Neutrophil (primary cell): ENCODE data around the gene PDE9A.

ENCODE experiments used
- H3K27ac ChIP-seq: fragments of 200-600 bp; sonication (generic); 2 replicates; pipeline ENCODE4 v1.5.1; 2016; ENCODE audit warnings: mild to moderate bottlenecking, moderate library complexity
- H3K27me3 ChIP-seq: fragments of 200-600 bp; sonication (generic); 2 replicates; pipeline ENCODE4 v1.6.0; 2016; ENCODE audit warnings: mild to moderate bottlenecking
- H3K36me3 ChIP-seq: fragments of 200-600 bp; sonication (generic); 2 replicates; pipeline ENCODE4 v1.5.1; 2017
- H3K4me1 ChIP-seq, 2 experiments: fragments of 200-600 bp in 1 of 2; sonication (generic) in 1 of 2; 1 replicate in 1 of 2; 2 replicates in 1 of 2; pipeline versions ENCODE4 v1.5.1 to v1.6.1; 2013 to 2016; ENCODE audit warnings: low read depth in 1 of 2, low read length in 1 of 2, mild to moderate bottlenecking in 1 of 2, moderate library complexity in 1 of 2; ENCODE audit not compliant: control insufficient read depth in 1 of 2, insufficient read depth in 1 of 2
- H3K4me3 ChIP-seq, 2 experiments: fragments of 200-600 bp in 1 of 2; sonication (generic) in 1 of 2; 1 replicate in 1 of 2; 2 replicates in 1 of 2; pipeline ENCODE4 v1.5.1; 2013 to 2016; ENCODE audit warnings: low read depth in 1 of 2, low read length in 1 of 2, mild to moderate bottlenecking in 1 of 2, moderate library complexity in 1 of 2
- H3K9me3 ChIP-seq: fragments of 200-600 bp; sonication (generic); 2 replicates; pipeline ENCODE4 v1.5.1; 2016
- TF ChIP-seq, protein P1 (sequence below): fragments of 200-600 bp; sonication (generic); IDR thresholded peaks from 2 replicates; pipeline ENCODE4 v1.5.1; 2016; ENCODE audit warnings: antibody characterized with exemption

PDE9A gene

DNA sequence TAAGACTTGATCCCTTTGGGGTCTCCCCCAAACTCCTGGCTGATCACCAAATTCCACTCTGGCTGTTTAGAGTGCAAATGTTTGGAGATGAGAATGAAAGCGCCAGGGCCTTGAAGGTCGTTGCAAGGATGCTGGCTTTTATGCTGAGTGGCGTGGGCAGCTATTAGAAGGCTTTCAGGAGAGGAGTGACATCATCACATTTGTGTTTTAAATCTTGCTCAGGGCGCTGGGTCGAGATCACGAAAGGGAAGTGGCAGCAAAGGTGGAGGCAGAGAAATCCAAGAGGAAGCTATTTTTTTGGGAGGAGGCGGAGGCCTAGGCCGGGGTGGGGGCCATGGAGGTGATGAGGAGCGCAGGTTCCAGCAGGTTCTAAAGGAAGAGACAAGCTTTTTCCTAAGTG, 49.3 kb downstream of the PDE9A start:
- Histone ChIP-seq H3K4me3 (no peak overlapping the region), H3K27me3 (no peaks in the 10 kb centered on the region), H3K4me1 (no peaks in the 10 kb centered on the region), H3K27ac (no peak overlapping the region), H3K9me3 (no peaks in the 10 kb centered on the region), H3K36me3 (no peaks in the 10 kb centered on the region)
- TF ChIP-seq, protein P1, sequence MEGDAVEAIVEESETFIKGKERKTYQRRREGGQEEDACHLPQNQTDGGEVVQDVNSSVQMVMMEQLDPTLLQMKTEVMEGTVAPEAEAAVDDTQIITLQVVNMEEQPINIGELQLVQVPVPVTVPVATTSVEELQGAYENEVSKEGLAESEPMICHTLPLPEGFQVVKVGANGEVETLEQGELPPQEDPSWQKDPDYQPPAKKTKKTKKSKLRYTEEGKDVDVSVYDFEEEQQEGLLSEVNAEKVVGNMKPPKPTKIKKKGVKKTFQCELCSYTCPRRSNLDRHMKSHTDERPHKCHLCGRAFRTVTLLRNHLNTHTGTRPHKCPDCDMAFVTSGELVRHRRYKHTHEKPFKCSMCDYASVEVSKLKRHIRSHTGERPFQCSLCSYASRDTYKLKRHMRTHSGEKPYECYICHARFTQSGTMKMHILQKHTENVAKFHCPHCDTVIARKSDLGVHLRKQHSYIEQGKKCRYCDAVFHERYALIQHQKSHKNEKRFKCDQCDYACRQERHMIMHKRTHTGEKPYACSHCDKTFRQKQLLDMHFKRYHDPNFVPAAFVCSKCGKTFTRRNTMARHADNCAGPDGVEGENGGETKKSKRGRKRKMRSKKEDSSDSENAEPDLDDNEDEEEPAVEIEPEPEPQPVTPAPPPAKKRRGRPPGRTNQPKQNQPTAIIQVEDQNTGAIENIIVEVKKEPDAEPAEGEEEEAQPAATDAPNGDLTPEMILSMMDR: no peak

DNA sequence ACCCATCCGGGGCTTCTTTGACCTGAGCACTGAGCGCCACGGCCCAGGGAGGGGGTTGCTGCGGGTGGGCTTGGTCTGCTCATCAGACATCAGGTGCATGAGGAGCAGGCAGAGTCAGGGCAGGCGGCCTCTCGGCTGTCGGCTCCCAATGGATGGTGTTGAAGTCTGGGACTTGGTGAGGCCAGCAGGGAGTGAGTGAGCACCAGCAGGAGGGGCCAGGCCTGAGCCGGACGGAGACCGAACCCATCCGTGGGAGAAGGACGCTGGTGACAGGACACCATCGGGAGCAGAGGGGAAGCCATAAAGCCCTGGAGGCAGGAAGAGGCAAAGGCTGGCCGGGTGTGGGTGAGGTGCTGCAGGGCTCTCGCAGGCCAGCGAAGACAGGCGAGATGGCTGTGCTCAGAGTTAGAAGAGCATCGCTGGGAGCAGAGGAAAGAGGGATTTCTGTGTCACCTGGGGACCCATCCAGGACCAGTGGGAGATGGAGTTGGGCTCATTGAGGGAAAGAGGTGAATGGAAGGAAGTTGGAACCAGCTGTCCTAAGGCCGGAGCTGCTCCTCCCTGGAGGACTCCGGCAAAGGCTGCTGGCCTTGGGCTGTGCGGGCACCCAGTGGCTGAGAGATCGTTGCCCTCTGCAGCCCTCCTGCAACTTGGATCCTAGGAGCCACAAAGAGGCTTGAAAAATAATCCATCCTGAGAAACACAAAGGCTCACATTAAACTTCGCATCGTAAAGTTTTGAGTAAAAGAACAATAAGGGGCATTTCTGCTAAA, 49.9 kb downstream of the PDE9A start:
- Histone ChIP-seq H3K36me3 (no peaks in the 10 kb centered on the region), H3K27me3 (no peaks in the 10 kb centered on the region), H3K4me1 (no peaks in the 10 kb centered on the region), H3K27ac (no peak overlapping the region), H3K4me3 (no peak overlapping the region), H3K9me3 (no peaks in the 10 kb centered on the region)
- TF ChIP-seq, protein P1: no peak

DNA sequence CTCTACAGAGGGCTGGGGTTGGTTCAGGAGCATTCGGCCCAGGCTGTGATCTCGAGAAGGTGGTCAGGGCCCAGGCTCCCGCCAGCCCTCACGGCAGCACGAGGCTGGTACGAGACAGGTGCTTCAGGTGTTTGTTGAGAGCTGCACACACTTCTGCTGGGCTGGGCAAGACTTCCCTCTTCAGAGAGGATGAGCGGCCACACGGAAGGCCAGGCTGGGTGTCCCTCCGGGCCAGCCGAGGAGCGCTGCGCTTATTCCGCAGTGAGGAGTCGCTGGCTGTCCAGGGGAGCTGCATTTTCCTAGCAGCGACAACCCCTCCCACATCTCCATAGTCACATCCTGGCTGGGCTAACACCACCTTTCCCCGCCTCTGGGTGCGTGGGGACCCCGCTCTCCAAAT, 50.5 kb downstream of the PDE9A start:
- H3K27ac ChIP-seq: no peak overlapping the region
- H3K4me1 ChIP-seq: no peaks in the 10 kb centered on the region
- no peaks in the 10 kb centered on the region for H3K36me3 ChIP-seq
- no peaks in the 10 kb centered on the region for H3K27me3 ChIP-seq
- no peaks in the 10 kb centered on the region for H3K9me3 ChIP-seq
- TF ChIP-seq, protein P1: no peak
- no peak overlapping the region for H3K4me3 ChIP-seq

DNA sequence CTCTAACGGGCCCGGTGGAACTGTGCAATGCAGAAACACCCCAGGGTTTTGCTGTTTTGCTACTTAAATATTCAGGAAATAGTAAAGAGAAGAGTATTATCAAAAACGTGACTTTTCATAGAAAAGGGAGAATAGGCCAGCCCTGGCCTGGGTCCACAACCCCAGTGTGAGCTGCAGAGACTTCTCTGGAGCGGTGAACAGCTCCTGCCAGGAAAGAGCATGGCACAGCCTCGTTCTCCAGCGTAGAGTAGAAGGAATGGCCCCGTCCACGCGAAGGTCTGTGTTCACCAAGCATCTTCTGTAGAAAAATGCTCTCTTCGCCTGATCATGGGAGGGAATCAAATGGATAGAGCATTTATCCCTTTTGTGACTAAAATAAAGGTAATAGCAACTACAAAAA, 51.4 kb downstream of the PDE9A start:
- TF ChIP-seq, protein P1: no peak
- no peaks in the 10 kb centered on the region for H3K9me3 ChIP-seq
- H3K27ac ChIP-seq: no peak overlapping the region
- H3K4me1 ChIP-seq: no peaks in the 10 kb centered on the region
- no peaks in the 10 kb centered on the region for H3K36me3 ChIP-seq
- no peak overlapping the region for H3K4me3 ChIP-seq
- H3K27me3 ChIP-seq: no peaks in the 10 kb centered on the region

DNA sequence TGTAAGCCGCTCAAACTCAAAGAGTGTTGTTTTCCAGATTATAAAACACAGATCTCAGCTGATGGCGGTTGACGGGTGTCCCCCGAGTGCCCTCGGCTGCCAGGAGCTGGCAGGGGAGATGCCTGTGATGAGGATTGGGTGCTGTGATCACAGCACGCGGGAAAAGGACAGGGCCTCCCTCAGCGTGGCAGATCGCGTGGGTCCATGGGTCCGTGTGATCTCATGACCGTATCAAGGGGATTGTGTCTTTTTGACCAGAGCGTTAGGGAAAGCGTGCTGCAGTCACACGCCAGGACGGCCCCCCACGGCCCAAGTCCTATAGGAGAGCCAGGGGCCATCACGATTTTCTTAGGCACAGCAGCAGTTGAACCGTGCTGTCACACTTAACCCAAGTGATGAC, 51.9 kb downstream of the PDE9A start:
- TF ChIP-seq, protein P1: no peak
- Histone ChIP-seq H3K36me3 (no peaks in the 10 kb centered on the region), H3K27ac (no peak overlapping the region), H3K9me3 (no peaks in the 10 kb centered on the region), H3K4me1 (no peaks in the 10 kb centered on the region), H3K4me3 (no peak overlapping the region), H3K27me3 (no peaks in the 10 kb centered on the region)
